ENCODE data around the gene PLA2G2F. TPM values are rescaled to one million over a fixed set of nuclear protein-coding genes. Genes with fewer than 3 reads are reported as not detected.

PLA2G2F gene
- total and polyA plus RNA-seq, 2 of the 8 experiments (the other 6 are each of a cell fraction or from before 2014, with no cell fraction given), result not detected

DNA sequence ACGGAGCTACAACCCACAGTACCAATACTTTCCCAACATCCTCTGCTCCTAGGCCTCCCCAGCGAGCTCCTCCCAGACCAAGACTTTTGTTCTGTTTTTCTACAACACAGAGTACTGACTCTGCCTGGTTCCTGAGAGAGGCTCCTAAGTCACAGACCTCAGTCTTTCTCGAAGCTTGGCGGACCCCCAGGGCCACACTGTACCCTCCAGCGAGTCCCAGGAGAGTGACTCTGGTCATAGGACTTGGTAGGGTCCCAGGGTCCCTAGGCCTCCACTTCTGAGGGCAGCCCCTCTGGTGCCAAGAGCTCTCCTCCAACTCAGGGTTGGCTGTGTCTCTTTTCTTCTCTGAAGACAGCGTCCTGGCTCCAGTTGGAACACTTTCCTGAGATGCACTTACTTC, 48.5 kb upstream of the PLA2G2F start:
- H3K18ac ChIP-seq (ENCODE audit: extremely low read depth, low read length), result no peak overlapping the region
- H4K20me1 ChIP-seq (replicated peaks in 1 of 2; ENCODE audit: control insufficient read depth in 1 of 2, insufficient read depth in 2 of 2, low read length in 2 of 2), result no peaks in the 10 kb centered on the region
- H3K4me1 ChIP-seq (replicated peaks in 1 of 4; ENCODE audit: control insufficient read depth in 3 of 4, insufficient read depth in 4 of 4, low read length in 3 of 4), result no peaks in the 10 kb centered on the region; a peak in 1 of 7 replicates
- no peak overlapping the region for H3K14ac ChIP-seq (ENCODE audit: insufficient read length)
- no peak overlapping the region for H4K91ac ChIP-seq (replicated peaks; ENCODE audit: insufficient read length, low read length)
- ChIA-PET POLR2A (ENCODE audit: partially characterized antibody) (no interaction called here), CTCF (ENCODE audit: partially characterized antibody) (interaction anchor here (0.7 to 2.5 kb wide), 7 partner anchors 10 to 76 kb away, joined by 3 to 8 read pairs (median 3); no protein-coding TSS in a partner anchor)
- no peaks in the 10 kb centered on the region for H3K23me2 ChIP-seq (ENCODE audit: low read depth, low read length)
- H2BK5ac ChIP-seq (ENCODE audit: low read depth, low read length), result no peak overlapping the region
- no peak for FAIRE-seq
- no peaks in the 10 kb centered on the region for H3K36me3 ChIP-seq (ENCODE audit: control insufficient read depth in 2 of 4, insufficient read depth in 4 of 4, low read length in 3 of 4)
- no peak overlapping the region for H2AK5ac ChIP-seq (ENCODE audit: low read depth, low read length)
- H3K27ac ChIP-seq (ENCODE audit: low read depth, low read length), result no peak overlapping the region
- no peaks in the 10 kb centered on the region for H3K79me1 ChIP-seq (ENCODE audit: low read depth, low read length)
- no peak overlapping the region for H2BK12ac ChIP-seq (ENCODE audit: low read depth, low read length)
- H2AFZ ChIP-seq (ENCODE audit: low read length), result no peak overlapping the region
- DNase-seq (ENCODE audit: low read depth in 1 of 2, low spot score in 2 of 2), result no peak
- H2BK120ac ChIP-seq (replicated peaks; ENCODE audit: low read depth, low read length), result no peak overlapping the region
- no peaks in the 10 kb centered on the region for H3K79me2 ChIP-seq (ENCODE audit: control insufficient read depth in 1 of 2, insufficient read depth in 2 of 2, low read length in 2 of 2)
- no peak overlapping the region for H3K4me2 ChIP-seq (ENCODE audit: insufficient read depth in 1 of 2, low read depth in 2 of 2, low read length in 2 of 2)
- no peak overlapping the region for H3K9ac ChIP-seq (replicated peaks in 1 of 4; ENCODE audit: extremely low read depth in 1 of 4, low read depth in 3 of 4, low read length in 3 of 4)
- no peak overlapping the region for H2BK20ac ChIP-seq (ENCODE audit: low read length)
- H4K8ac ChIP-seq (ENCODE audit: extremely low read depth, insufficient read depth, low read length), result no peak overlapping the region
- no peak overlapping the region for H3K4me3 ChIP-seq (ENCODE audit: extremely low read depth in 1 of 4, insufficient read depth in 2 of 4, low read depth in 3 of 4, low read length in 4 of 4)
- H3K23ac ChIP-seq (ENCODE audit: insufficient read length), result no peak overlapping the region
- H3K9me3 ChIP-seq (ENCODE audit: insufficient read depth in 2 of 2, low read depth in 1 of 2, low read length in 1 of 2), result peaks cover 7 to 12% of the 10 kb centered on the region in 2 experiments
- H3K27me3 ChIP-seq (replicated peaks in 1 of 4; ENCODE audit: control insufficient read depth in 3 of 4, extremely low read depth in 1 of 4, insufficient read depth in 3 of 4, low read length in 3 of 4), result no peaks in the 10 kb centered on the region; a peak in 1 of 7 replicates
- H2BK15ac ChIP-seq (ENCODE audit: low read length), result no peak overlapping the region
- H3K4ac ChIP-seq (replicated peaks; ENCODE audit: insufficient read length, low read depth, low read length), result no peak overlapping the region
- no peak overlapping the region for H3K56ac ChIP-seq (replicated peaks; ENCODE audit: insufficient read length, low read depth, low read length)
- H4K5ac ChIP-seq (ENCODE audit: insufficient read length, low read depth, low read length), result no peak overlapping the region
- 98% methylated on average over 6 of the region's 6 CpGs; no CpG with 5 or more reads in 1 of the 2 experiments for WGBS, 2 experiments (ENCODE audit: extremely low coverage in 1 of 2, insufficient coverage in 1 of 2, insufficient read length in 1 of 2, insufficient replicate concordance in 2 of 2, low coverage in 1 of 2, low lambda C conversion rate in 2 of 2, missing lambda C conversion rate in 1 of 2)
